ENCODE measurements around the gene TPD52L1.

TPD52L1 gene

DNA sequence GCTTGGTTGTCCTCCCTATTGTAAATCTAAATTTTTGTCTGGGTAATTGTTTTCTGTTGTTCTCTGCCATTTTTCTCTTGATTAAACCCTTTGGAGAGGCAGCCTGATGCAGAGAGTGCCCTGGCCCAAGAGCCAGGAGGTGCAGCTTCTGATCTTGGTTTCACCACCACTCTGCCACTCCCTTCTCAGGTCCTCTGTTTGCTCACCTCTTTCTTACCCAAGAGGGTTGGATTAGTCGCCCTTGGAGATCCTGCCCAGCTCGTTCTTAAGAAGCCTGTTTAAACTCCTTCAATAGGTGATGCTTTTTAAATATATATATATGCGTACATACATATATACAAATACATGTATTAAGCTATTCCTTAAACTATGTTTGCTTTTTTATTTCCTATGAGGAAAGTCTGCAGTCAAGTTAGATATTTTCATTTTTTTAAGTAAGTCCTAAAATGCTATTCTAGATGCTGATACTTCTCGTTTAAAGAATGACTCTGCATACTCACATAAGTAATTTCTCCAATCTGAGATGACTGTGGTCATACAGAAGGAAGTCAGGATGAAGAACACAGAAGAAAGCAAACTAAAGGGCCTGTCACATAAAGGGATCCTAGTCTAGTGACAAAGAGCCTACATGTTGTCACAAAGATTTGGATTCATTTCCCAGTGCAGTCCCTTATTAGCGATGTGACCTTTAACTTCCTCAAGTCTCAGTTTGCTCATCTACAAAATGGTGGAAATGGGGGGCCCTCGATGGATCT, 19.9 kb downstream of the TPD52L1 start:
- TF ChIP-seq, protein P1, sequence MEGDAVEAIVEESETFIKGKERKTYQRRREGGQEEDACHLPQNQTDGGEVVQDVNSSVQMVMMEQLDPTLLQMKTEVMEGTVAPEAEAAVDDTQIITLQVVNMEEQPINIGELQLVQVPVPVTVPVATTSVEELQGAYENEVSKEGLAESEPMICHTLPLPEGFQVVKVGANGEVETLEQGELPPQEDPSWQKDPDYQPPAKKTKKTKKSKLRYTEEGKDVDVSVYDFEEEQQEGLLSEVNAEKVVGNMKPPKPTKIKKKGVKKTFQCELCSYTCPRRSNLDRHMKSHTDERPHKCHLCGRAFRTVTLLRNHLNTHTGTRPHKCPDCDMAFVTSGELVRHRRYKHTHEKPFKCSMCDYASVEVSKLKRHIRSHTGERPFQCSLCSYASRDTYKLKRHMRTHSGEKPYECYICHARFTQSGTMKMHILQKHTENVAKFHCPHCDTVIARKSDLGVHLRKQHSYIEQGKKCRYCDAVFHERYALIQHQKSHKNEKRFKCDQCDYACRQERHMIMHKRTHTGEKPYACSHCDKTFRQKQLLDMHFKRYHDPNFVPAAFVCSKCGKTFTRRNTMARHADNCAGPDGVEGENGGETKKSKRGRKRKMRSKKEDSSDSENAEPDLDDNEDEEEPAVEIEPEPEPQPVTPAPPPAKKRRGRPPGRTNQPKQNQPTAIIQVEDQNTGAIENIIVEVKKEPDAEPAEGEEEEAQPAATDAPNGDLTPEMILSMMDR (IDR thresholded peaks at IDR 0.05; ENCODE audit: low read depth, low read length, poor library complexity, severe bottlenecking): no peak
- no peak for TF ChIP-seq EZH2phosphoT487 (IDR thresholded peaks at IDR 0.05; ENCODE audit: borderline replicate concordance, low read length)

DNA sequence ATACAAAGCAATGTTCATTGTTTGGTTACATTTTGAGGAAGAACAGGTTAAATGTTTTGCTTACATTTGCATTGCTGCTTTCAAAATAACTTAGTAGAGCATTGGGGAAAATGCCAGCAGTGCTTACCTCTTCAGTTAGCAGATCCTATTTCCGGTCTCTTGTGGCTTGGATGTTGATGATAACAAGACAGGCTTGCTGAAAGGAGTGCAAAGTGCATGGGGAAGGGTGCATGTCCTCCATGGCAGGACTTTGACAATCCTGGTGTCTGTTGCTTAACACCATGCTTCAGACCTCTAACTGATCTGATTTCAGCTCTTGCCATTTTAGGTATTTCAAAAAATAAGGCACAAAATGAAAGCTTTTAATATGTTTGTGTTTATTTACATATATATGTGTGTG, 21.1 kb downstream of the TPD52L1 start:
- no peak for TF ChIP-seq EZH2phosphoT487 (IDR thresholded peaks at IDR 0.05; ENCODE audit: borderline replicate concordance, low read length)
- TF ChIP-seq, protein P1 (IDR thresholded peaks at IDR 0.05; ENCODE audit: low read depth, low read length, poor library complexity, severe bottlenecking): no peak
- Histone ChIP-seq H3K79me2 (ENCODE audit: control insufficient read depth, low read length) (no peaks in the 10 kb centered on the region), H3K27me3 (ENCODE audit: control insufficient read depth, low read length) (no peaks in the 10 kb centered on the region; the same call in none of the 2 replicates), H3K36me3 (ENCODE audit: control insufficient read depth, low read length) (no peaks in the 10 kb centered on the region), H3K4me2 (ENCODE audit: low read length) (no peak overlapping the region), H3K4me1 (ENCODE audit: control insufficient read depth, low read length) (no peaks in the 10 kb centered on the region), H3K9me2 (replicated peaks; ENCODE audit: control insufficient read depth, low read length) (no peaks in the 10 kb centered on the region), H3K4me3 (ENCODE audit: low read length) (no peak overlapping the region), H4K20me1 (ENCODE audit: control insufficient read depth, insufficient read depth, low read depth, low read length) (no peaks in the 10 kb centered on the region), H3K27ac (ENCODE audit: low read depth, low read length) (no peak overlapping the region), H3K9me3 (ENCODE audit: control insufficient read depth, insufficient read depth, low read length) (no peaks in the 10 kb centered on the region), H3F3A (ENCODE audit: control insufficient read depth, insufficient read depth) (no peaks in the 10 kb centered on the region)

More for the DNA sequence above, 19.9 kb downstream of the TPD52L1 start:
- Histone ChIP-seq H3K9me2 (replicated peaks; ENCODE audit: control insufficient read depth, low read length) (no peaks in the 10 kb centered on the region), H3K4me2 (ENCODE audit: low read length) (no peak overlapping the region), H3K27me3 (ENCODE audit: control insufficient read depth, low read length) (no peaks in the 10 kb centered on the region; the same call in 1 of the 2 replicates), H3K4me3 (ENCODE audit: low read length) (no peak overlapping the region), H3K27ac (ENCODE audit: low read depth, low read length) (no peak overlapping the region), H4K20me1 (ENCODE audit: control insufficient read depth, insufficient read depth, low read depth, low read length) (no peaks in the 10 kb centered on the region), H3K4me1 (ENCODE audit: control insufficient read depth, low read length) (no peaks in the 10 kb centered on the region), H3F3A (ENCODE audit: control insufficient read depth, insufficient read depth) (no peaks in the 10 kb centered on the region), H3K79me2 (ENCODE audit: control insufficient read depth, low read length) (no peaks in the 10 kb centered on the region), H3K9me3 (ENCODE audit: control insufficient read depth, insufficient read depth, low read length) (no peaks in the 10 kb centered on the region), H3K36me3 (ENCODE audit: control insufficient read depth, low read length) (no peaks in the 10 kb centered on the region)

DNA sequence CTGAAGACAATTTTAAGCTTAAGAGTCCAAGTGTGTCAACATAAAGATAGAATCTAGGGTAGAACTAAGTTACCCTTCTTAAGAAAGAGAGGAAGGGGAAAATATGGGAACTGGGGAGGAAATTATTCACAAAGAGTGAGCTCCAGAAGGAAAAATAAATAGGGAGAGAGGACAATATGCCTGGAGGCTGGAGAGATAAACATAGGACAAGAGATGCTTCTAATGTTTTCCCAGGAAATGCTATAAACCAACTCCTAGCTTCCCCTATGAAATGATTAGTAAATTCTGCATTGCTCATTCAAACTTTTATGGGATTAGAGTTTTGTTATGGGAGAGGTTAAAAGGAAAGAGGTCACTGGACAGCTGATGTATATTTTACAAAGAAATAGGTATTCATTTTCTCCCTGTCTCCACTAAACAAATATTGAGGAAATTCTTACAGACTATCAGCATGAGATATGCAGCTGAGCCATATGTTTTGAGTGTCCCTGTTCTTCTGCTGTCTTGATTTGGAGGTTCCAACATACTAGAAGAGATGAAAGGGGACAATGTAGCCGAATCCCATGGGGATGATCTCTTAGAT, 22.0 kb downstream of the TPD52L1 start:
- Histone ChIP-seq H3K9me3 (ENCODE audit: control insufficient read depth, insufficient read depth, low read length) (no peaks in the 10 kb centered on the region), H3K79me2 (ENCODE audit: control insufficient read depth, low read length) (no peaks in the 10 kb centered on the region), H3K27ac (ENCODE audit: low read depth, low read length) (no peak overlapping the region), H4K20me1 (ENCODE audit: control insufficient read depth, insufficient read depth, low read depth, low read length) (no peaks in the 10 kb centered on the region), H3K4me3 (ENCODE audit: low read length) (no peak overlapping the region), H3K36me3 (ENCODE audit: control insufficient read depth, low read length) (no peaks in the 10 kb centered on the region), H3K4me1 (ENCODE audit: control insufficient read depth, low read length) (no peaks in the 10 kb centered on the region), H3K27me3 (ENCODE audit: control insufficient read depth, low read length) (no peaks in the 10 kb centered on the region; the same call in none of the 2 replicates), H3K4me2 (ENCODE audit: low read length) (no peak overlapping the region), H3K9me2 (replicated peaks; ENCODE audit: control insufficient read depth, low read length) (no peaks in the 10 kb centered on the region), H3F3A (ENCODE audit: control insufficient read depth, insufficient read depth) (no peaks in the 10 kb centered on the region)
- TF ChIP-seq, protein P1 (IDR thresholded peaks at IDR 0.05; ENCODE audit: low read depth, low read length, poor library complexity, severe bottlenecking): no peak
- TF ChIP-seq EZH2phosphoT487 (IDR thresholded peaks at IDR 0.05; ENCODE audit: borderline replicate concordance, low read length): no peak
